ENCODE data around the gene FGF4.
A peak's percentile ranks its signal among the peaks of the same experiment; 100 is the strongest.

FGF4 gene, protein sequence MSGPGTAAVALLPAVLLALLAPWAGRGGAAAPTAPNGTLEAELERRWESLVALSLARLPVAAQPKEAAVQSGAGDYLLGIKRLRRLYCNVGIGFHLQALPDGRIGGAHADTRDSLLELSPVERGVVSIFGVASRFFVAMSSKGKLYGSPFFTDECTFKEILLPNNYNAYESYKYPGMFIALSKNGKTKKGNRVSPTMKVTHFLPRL

DNA sequence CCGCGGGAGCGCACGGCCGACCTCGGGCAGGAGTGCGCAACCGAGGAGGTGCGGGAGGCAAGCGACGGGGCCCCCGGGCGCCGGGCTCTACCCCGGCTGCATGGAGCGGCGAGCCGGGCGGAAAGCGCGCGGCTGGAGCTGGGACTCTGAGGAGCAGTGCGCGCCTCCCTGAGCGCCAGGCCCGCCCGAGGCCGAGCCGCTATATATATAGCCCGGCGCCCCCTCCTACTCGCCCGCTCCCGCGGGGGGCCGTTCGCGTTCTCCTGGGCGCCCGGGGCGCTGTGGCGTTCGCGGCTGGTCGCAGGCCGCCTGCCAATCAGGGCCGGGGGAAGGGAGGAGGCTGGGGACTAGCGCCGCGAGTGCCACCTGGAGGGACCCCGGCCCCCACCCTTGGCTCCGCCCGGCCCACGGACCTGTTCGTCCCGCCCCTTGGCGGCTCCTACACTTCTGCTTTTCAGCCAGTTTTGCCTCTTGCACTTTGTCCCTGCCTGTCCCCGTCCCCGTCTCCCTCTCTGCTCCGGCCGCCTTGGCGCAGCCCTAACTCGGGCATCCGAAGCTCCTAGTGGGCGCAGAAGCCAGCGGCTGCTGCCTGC lies at the start of gene FGF4:
Gene FGF4 (minus strand): TSS at position 179 of the 593 bp plus-strand sequence. CDS start 257 bp downstream, outside the sequence.
- H3K9me3 ChIP-seq (ENCODE audit: control insufficient read depth, insufficient read depth, low read length), result no peaks in the 10 kb centered on the region
- H3K9ac ChIP-seq (ENCODE audit: low read depth, low read length), result no peak within 1 kb of the TSS
- peaks cover 24% of the 10 kb centered on the region for H3K4me1 ChIP-seq (ENCODE audit: control insufficient read depth, insufficient read depth, low read length)
- H3K4me3 ChIP-seq (ENCODE audit: low read depth, low read length), result peak within 1 kb of the TSS; percentile 53
- no peaks in the 10 kb centered on the region for H3K36me3 ChIP-seq (ENCODE audit: control insufficient read depth, insufficient read depth, low read length)
- peaks cover 33% of the 10 kb centered on the region for H3K27me3 ChIP-seq (ENCODE audit: control insufficient read depth, insufficient read depth, low read length)

DNA sequence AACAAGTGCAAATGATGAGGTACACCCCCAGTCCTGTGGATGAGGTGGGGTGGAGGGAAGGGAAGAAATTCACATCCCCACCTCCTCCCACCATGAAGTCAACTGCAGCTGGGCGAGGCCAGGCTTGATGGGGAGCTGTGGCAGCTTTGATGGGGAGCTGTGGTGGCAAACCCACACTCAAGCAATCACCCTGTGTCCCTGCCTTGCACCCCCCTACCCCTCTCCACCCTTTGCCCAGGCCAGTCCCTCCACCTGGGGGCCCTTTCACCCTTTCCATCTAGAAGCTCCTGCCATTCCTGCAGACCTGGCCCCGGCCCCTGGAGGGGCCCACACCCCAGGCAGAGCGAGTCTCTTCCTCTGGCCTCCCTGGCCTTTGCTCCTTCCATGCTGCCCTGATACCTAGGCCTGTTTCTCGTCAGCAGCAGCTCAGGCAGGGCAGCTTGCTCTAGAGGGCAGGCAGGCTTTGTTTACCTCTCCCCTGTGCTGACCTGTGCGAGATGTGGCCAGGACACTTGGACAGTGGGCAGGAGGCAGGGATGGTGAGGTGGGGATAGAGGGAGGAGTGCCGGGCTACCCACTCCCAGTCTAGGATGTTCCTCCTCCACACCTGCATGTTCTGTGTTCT lies 48.6 kb upstream of the FGF4 start:
- Histone ChIP-seq H3K9ac (ENCODE audit: low read depth, low read length) (no peak overlapping the region), H3K27me3 (ENCODE audit: control insufficient read depth, insufficient read depth, low read length) (peaks cover 37% of the 10 kb centered on the region), H3K9me3 (ENCODE audit: control insufficient read depth, insufficient read depth, low read length) (no peaks in the 10 kb centered on the region), H3K36me3 (ENCODE audit: control insufficient read depth, insufficient read depth, low read length) (no peaks in the 10 kb centered on the region), H3K4me3 (ENCODE audit: low read depth, low read length) (no peak overlapping the region), H3K4me1 (ENCODE audit: control insufficient read depth, insufficient read depth, low read length) (no peaks in the 10 kb centered on the region)

DNA sequence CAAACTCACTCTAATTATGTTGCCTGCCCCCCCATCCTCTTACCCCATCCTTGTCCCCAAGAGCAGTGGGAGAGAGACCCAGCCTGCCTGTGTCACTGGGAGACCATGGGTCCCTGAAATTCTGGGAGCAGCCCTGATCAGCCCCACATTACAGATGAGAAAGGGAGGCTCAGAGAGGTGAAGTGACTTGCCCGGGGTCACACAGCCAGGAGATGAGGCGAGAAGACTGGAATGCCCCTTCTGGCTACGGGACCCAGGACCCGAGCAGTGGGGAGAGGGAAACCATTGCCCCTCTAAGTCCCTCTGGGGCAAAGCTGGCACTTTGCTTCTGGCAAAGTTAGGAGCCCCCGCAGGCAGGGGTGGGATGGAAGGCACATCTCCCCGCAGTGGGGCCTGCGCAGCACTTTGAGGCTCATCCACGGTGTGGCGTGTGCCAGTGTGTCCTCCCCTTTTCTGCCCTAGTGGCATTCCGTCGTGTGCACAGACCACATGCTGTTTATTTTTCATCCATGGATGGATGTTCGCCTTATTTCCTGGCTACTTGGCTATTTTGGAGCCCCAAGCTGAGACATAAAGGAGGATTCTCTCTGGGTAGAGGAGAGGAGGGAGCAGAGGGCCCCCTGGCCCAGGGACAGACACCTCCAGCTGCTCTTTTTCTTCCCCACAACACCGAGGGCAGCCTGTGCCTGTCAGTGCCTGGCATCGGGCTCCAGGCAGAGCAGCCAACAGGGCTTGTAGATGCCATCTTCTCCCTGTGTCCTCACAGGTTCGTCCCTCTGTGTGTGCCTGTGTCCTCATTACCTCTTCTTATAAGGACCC lies 47.7 kb upstream of the FGF4 start:
- peaks cover 44% of the 10 kb centered on the region for H3K27me3 ChIP-seq (ENCODE audit: control insufficient read depth, insufficient read depth, low read length)
- no peaks in the 10 kb centered on the region for H3K4me1 ChIP-seq (ENCODE audit: control insufficient read depth, insufficient read depth, low read length)
- no peak overlapping the region for H3K4me3 ChIP-seq (ENCODE audit: low read depth, low read length)
- H3K9me3 ChIP-seq (ENCODE audit: control insufficient read depth, insufficient read depth, low read length), result no peaks in the 10 kb centered on the region
- H3K36me3 ChIP-seq (ENCODE audit: control insufficient read depth, insufficient read depth, low read length), result no peaks in the 10 kb centered on the region
- H3K9ac ChIP-seq (ENCODE audit: low read depth, low read length), result no peak overlapping the region

DNA sequence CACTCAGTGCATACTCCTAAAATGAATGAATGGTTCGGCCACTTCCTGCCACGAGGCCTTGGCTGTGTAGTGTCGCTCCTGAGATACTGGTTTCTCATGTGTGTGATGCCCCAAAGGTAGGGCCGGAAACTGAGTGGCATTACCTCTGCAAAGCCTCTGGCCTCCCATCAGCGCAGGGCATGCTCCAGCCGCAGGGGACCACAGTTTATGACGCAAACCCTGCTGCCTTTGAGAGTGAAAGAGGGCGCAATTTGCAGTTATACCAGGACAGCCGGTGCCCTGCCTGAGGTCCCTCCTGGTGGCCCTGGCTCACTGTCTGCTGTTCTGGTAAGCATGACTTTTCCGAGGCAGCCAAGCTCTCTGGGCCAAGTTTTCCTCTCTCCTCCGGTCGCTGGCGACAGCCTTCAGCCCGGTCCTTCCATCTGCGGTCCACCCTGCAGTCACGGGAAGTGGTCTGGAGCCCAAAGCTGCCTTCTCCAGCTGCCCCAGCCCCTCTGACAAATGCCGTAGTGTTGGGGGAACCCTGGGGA lies 46.4 kb upstream of the FGF4 start:
- Histone ChIP-seq H3K36me3 (ENCODE audit: control insufficient read depth, insufficient read depth, low read length) (no peaks in the 10 kb centered on the region), H3K4me1 (ENCODE audit: control insufficient read depth, insufficient read depth, low read length) (no peaks in the 10 kb centered on the region), H3K27me3 (ENCODE audit: control insufficient read depth, insufficient read depth, low read length) (peaks cover 57% of the 10 kb centered on the region), H3K4me3 (ENCODE audit: low read depth, low read length) (no peak overlapping the region), H3K9ac (ENCODE audit: low read depth, low read length) (no peak overlapping the region), H3K9me3 (ENCODE audit: control insufficient read depth, insufficient read depth, low read length) (no peaks in the 10 kb centered on the region)

DNA sequence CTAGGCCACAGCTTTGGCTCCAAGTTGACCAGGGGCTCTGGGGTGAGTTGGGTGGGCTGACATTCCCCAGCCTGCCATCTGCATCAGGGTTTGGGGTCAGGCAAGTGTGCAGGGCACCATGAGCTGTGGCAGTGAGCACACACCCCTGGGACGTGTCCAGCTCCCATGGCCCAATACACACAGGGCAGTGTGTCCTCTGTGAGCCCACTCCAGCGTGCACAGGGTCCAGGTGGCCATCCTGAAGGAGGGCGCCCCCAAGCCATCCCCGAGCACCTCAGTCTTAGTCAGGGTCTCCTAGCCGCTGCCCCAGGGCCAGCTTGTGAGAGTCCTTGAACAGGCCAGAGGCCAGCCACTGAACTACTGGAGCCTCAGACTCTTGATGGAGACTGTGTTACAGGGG lies 45.3 kb upstream of the FGF4 start:
- no peak overlapping the region for H3K9ac ChIP-seq (ENCODE audit: low read depth, low read length)
- H3K36me3 ChIP-seq (ENCODE audit: control insufficient read depth, insufficient read depth, low read length), result no peaks in the 10 kb centered on the region

DNA sequence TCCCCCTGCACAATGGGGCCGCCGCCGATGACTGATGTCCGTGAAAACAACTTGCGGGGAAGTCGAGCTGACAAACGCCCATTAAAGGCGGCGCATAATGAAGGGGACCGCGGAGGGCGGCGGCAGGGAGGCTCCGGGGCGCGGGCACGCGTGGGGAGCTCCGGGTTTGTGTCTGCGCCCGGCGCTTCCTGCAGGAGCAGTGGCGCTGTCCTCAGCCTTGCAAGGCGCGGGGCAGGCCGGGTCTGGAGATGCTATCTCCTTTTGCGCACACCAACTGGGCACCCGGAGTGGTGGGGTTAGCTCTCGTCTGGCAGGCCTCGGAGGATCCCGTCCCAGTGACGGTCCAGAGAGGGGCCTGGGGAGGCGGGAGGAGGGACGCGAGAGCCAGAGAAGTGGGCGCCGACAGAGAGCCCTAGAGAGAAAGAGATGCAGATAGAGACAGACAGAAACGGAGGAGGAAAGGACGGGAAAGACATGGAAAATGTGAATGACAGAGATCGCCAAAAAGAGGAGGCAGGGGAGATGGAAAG lies 44.5 kb upstream of the FGF4 start:
- Histone ChIP-seq H3K27me3 (ENCODE audit: control insufficient read depth, insufficient read depth, low read length) (peaks cover 77% of the 10 kb centered on the region), H3K4me3 (ENCODE audit: low read depth, low read length) (peak overlapping the region; percentile 22), H3K9ac (ENCODE audit: low read depth, low read length) (no peak overlapping the region), H3K4me1 (ENCODE audit: control insufficient read depth, insufficient read depth, low read length) (no peaks in the 10 kb centered on the region), H3K36me3 (ENCODE audit: control insufficient read depth, insufficient read depth, low read length) (no peaks in the 10 kb centered on the region), H3K9me3 (ENCODE audit: control insufficient read depth, insufficient read depth, low read length) (no peaks in the 10 kb centered on the region)

More for the DNA sequence above, 45.3 kb upstream of the FGF4 start:
- Histone ChIP-seq H3K9me3 (ENCODE audit: control insufficient read depth, insufficient read depth, low read length) (no peaks in the 10 kb centered on the region), H3K4me1 (ENCODE audit: control insufficient read depth, insufficient read depth, low read length) (no peaks in the 10 kb centered on the region), H3K4me3 (ENCODE audit: low read depth, low read length) (peak overlapping the region; percentile 5), H3K27me3 (ENCODE audit: control insufficient read depth, insufficient read depth, low read length) (peaks cover 69% of the 10 kb centered on the region)

DNA sequence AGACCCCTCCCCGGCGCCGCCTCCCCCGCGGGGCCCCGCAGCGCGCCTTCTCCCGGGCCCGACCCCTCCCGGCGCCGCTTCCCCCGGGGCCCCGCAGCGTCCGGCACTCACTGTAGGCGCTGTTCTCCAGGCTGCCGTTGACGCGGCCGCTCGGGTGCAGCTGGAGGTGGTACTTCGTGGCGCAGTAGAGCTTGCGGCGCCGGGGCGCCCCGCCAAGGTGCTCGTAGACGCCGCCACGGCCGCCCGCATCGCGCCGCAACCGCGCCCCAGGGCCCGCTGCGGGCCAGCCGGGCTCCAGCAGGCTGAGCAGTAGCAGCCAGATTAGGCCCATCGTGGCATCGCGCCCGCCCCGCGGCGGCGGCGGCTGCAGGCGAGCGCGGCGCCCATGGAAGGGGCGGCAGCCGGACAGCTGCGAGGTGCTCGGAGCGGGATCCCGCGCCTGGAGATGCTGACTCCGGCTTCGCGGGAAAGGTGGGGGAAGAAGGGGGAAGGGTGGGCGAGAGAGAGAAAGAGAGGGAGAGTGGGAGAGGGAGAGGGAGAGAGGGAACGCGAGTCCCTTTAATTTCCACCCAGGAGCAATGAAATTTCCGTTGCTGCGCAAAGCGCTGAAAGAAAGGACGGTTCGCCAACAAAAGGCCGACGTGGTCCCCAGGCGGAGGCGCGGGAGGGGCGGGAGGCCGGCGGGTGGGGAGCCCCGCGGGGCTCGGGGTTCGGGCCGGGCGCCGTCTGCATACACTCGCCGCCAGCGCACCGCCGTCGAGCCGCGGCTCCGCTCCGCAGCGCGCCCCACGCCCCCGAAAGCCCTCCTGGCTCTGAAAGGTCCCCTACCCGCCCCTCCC lies 43.7 kb upstream of the FGF4 start, which contains the start of gene FGF3:
Gene FGF3 (minus strand): TSS at position 814 of the 839 bp plus-strand sequence. CDS start 483 bp downstream, at position 331.
- H3K9ac ChIP-seq (ENCODE audit: low read depth, low read length), result no peak within 1 kb of the TSS
- peaks cover 85% of the 10 kb centered on the region for H3K27me3 ChIP-seq (ENCODE audit: control insufficient read depth, insufficient read depth, low read length)
- no peaks in the 10 kb centered on the region for H3K9me3 ChIP-seq (ENCODE audit: control insufficient read depth, insufficient read depth, low read length)
- H3K4me3 ChIP-seq (ENCODE audit: low read depth, low read length), result peak within 1 kb of the TSS; percentile 43
- no peaks in the 10 kb centered on the region for H3K4me1 ChIP-seq (ENCODE audit: control insufficient read depth, insufficient read depth, low read length)
- H3K36me3 ChIP-seq (ENCODE audit: control insufficient read depth, insufficient read depth, low read length), result no peaks in the 10 kb centered on the region

DNA sequence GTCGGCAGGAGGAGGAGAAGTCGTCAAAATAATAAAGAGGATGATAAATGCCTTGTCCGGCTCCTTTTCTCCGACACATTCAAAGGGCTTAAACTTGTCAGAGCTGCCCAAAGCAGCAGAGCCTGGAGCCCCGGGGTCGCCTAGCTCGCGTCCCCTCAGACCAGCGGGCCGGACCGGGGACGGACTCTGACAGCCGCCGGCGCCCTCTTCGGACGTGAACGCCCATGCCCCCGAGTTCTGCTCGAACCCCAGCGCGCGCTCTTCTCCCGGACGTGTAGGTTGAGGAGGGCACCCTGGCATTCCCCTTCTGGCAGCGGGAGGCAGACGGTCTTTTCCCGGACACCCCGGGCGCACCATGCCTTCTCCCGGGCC lies 43.1 kb upstream of the FGF4 start:
- peak overlapping the region; percentile 43 for H3K4me3 ChIP-seq (ENCODE audit: low read depth, low read length)
- no peaks in the 10 kb centered on the region for H3K9me3 ChIP-seq (ENCODE audit: control insufficient read depth, insufficient read depth, low read length)
- no peak overlapping the region for H3K9ac ChIP-seq (ENCODE audit: low read depth, low read length)
- H3K27me3 ChIP-seq (ENCODE audit: control insufficient read depth, insufficient read depth, low read length), result peaks cover 82% of the 10 kb centered on the region
- no peaks in the 10 kb centered on the region for H3K36me3 ChIP-seq (ENCODE audit: control insufficient read depth, insufficient read depth, low read length)
- no peaks in the 10 kb centered on the region for H3K4me1 ChIP-seq (ENCODE audit: control insufficient read depth, insufficient read depth, low read length)

DNA sequence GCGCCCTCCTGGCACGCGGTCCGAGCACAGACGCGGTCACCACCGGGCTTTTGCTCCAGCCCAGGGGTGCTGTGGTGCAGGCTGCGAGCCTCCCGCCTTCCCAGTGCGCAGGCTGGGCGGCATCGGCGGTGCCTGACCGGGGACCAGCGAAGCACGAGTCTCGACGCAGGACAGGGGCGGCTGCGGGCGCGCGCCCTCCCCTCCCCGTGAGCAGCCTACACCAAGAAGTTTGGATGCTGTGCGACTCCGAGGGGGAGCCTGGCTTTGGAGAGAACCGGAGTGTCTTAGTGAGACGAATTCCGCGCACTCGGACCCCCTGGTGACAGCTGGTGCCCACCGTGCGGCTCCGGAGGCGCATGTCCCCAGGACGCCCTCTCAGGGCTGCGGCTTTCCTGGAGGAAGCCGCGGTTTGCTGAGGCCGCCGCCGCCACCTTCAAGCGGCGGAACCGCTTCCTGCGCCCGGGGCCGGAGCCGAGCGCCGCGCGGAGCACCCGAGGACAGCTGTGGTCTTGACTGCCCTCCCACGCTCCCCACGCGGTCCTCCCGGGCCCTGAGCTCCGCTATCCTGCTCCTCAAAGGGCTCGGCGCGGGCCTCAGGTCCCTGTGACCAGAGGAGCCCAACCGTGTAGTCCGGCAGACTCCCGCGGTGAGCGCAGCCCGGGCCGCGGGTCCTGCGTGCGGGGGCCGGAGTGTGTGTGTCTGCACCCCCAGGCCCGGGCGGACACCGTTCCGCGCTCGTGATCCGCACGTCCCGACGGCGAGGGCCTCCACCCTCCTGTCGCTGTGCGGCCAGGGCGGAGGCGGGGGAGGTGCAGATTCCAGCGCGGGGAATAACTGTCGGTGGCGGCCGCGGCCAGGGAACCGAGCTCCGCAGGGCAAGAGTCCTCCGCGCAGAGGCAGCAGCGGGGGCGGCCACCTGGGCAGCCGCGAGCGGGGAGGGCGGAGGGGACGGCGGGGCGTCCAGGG lies 42.4 kb upstream of the FGF4 start:
- Histone ChIP-seq H3K36me3 (ENCODE audit: control insufficient read depth, insufficient read depth, low read length) (no peaks in the 10 kb centered on the region), H3K4me1 (ENCODE audit: control insufficient read depth, insufficient read depth, low read length) (no peaks in the 10 kb centered on the region), H3K9me3 (ENCODE audit: control insufficient read depth, insufficient read depth, low read length) (no peaks in the 10 kb centered on the region), H3K9ac (ENCODE audit: low read depth, low read length) (no peak overlapping the region), H3K27me3 (ENCODE audit: control insufficient read depth, insufficient read depth, low read length) (peaks cover 77% of the 10 kb centered on the region), H3K4me3 (ENCODE audit: low read depth, low read length) (peak overlapping the region; percentile 43)

DNA sequence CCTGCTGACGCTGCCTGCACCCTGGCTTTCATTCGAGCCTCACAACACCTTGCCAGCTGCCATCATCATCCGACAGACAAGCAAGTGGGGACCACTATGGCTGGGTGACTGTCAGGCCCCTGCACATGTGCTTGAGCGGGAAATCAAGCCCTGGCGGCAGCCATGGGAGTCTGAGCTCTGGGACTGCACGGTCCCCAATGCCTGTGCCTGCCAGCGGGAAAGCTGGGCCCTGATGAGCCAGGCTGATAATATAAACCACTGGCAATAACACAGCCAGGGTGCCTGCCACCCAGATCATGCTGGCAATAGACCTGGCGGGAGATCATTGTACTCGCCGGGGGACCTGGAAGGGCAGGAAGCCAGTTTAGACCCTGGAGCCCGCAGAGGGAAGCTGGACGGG lies 41.5 kb upstream of the FGF4 start:
- no peak overlapping the region for H3K9ac ChIP-seq (ENCODE audit: low read depth, low read length)
- peak overlapping the region; percentile 43 for H3K4me3 ChIP-seq (ENCODE audit: low read depth, low read length)
- no peaks in the 10 kb centered on the region for H3K9me3 ChIP-seq (ENCODE audit: control insufficient read depth, insufficient read depth, low read length)
- H3K27me3 ChIP-seq (ENCODE audit: control insufficient read depth, insufficient read depth, low read length), result peaks cover 74% of the 10 kb centered on the region
- no peaks in the 10 kb centered on the region for H3K36me3 ChIP-seq (ENCODE audit: control insufficient read depth, insufficient read depth, low read length)
- H3K4me1 ChIP-seq (ENCODE audit: control insufficient read depth, insufficient read depth, low read length), result no peaks in the 10 kb centered on the region

Measured in iPS-15b (cell line).